Astrocyte (in vitro differentiated cells and primary cell): ENCODE data around the gene FRYL.

ENCODE experiments used
- EZH2 ChIP-seq: IDR thresholded peaks from 2 replicates; pipeline ENCODE4 v1.6.1; 2012; ENCODE audit warnings: mild to moderate bottlenecking, low read length, inconsistent platforms; ENCODE audit not compliant: insufficient read depth
- TF ChIP-seq, protein P1 (sequence below): IDR thresholded peaks from 2 replicates; pipeline ENCODE4 v1.5.1; 2011; ENCODE audit warnings: low read depth, mild to moderate bottlenecking, inconsistent platforms, low read length, moderate library complexity; ENCODE audit not compliant: insufficient read depth

DNA sequence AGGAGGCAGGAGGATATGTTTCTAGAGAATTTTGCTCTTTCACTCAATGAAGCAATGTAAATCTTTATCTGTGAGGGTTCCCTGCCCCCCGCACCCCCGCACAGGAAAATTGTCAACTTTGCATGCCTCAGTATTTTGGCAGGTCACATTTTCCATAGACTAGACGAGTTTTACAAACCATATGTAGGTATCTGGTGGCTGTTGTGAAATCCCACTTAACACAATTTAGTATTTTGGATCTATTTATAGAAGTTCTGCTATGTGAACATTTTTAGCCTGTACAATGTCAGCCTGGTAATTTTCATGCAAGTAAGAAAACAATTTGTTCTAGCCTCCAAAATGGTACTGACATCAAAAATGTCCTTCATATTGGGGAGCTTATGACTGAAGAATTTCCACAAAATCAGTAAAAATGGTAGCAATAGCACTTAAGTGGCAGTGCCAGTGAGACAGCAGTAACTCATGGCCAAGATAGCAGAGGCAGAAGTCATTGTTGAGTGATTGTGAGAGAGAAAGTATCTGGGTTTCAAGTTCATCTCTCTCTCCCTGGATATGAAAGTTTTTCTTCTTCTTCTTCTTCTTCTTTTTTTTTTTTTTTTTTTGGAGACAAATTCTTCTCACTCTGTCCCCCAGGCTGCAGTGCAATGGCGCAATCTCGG lies 12.4 kb upstream of the FRYL start:
- TF ChIP-seq EZH2: no peak
- TF ChIP-seq, protein P1, sequence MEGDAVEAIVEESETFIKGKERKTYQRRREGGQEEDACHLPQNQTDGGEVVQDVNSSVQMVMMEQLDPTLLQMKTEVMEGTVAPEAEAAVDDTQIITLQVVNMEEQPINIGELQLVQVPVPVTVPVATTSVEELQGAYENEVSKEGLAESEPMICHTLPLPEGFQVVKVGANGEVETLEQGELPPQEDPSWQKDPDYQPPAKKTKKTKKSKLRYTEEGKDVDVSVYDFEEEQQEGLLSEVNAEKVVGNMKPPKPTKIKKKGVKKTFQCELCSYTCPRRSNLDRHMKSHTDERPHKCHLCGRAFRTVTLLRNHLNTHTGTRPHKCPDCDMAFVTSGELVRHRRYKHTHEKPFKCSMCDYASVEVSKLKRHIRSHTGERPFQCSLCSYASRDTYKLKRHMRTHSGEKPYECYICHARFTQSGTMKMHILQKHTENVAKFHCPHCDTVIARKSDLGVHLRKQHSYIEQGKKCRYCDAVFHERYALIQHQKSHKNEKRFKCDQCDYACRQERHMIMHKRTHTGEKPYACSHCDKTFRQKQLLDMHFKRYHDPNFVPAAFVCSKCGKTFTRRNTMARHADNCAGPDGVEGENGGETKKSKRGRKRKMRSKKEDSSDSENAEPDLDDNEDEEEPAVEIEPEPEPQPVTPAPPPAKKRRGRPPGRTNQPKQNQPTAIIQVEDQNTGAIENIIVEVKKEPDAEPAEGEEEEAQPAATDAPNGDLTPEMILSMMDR: no peak
